Measurements from ENCODE around the gene TMEM59L. TPM values are rescaled to one million over a fixed set of nuclear protein-coding genes. Genes with fewer than 3 reads are reported as not detected.
"Not testable (repeated sequence)": the region's sequence is repeated elsewhere in the genome, so short reads cannot be mapped to it uniquely, and the experiment has no call there.

Gene TMEM59L
- total RNA-seq, 2 experiments from 2014 or later = 0.24 to 0.40 TPM

DNA sequence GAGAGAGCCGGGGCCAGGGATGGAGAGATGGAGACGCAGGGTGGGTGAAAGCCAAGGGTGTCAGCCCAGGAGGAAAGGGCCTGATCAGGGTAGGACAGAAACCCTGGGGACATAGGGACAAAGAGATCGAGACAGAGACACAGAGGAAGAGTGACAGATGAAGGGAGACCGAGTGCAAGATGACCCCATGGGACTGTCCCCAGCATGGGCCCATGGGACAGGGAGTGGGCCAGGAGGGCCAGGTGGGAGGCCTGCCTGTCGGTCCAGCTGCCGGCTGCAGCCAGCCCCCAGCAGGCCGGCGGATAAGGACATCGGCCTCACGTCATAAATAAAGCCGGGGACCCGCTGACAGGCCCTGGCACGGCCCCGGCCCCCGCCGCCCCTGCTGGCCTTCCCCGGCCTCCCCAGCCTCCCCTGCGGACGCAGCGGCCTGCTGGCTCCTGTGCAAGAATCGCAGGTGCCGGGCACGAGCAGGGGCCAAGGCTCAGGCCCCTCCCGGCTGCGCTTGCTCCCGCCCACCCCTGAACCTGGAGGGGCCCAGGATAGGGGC, 17.8 kb upstream of the TMEM59L start:
- Mint-ChIP-seq H3K4me3 (peak overlapping the region; percentile 59), H3K27me3 (peaks cover 3% of the 10 kb centered on the region), H3K4me1 (ENCODE audit: low read depth) (peaks cover 18% of the 10 kb centered on the region), H3K36me3 (peaks cover 5% of the 10 kb centered on the region), H3K9me3 (no peaks in the 10 kb centered on the region), H3K27ac (no peak overlapping the region)
- intact Hi-C loops (cut with micrococcal nuclease) = loop anchor here (5.0 kb wide), 3 partner anchors 42 to 322 kb away; partner anchors contain the start of genes COPE, DDX49 and KLHL26
- ChIA-PET CTCF (interaction anchor here (1.0 to 3.3 kb wide), 13 partner anchors 13 to 392 kb away, joined by 3 to 19 read pairs (median 6); partner anchors contain the start of gene TMEM59L), POLR2A (no interaction called here)
- no peak for DNase-seq

DNA sequence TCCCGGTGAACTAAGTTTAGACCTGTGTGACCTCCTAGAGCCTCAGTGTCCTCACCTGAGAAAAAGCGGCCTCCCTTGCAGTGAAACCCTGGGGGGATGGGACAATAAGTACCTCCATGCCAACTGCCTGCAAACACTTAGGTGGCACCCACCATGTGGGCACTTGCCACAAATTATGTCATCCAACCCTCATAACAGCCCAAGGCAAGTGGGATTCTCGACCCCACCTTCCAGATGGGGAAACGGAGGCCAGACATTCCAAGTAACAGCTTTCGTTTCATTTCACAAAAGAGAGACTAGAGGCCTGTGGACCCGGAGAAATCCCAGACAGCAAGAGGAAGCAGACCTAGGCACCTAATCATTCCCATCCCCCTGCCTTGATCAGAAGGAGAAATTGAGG, 17.2 kb upstream of the TMEM59L start:
- intact Hi-C loops (cut with micrococcal nuclease) = no loop called here
- H3K27ac Mint-ChIP-seq = no peak overlapping the region
- H3K36me3 Mint-ChIP-seq = peaks cover 5% of the 10 kb centered on the region
- no peak overlapping the region for H3K4me3 Mint-ChIP-seq
- H3K9me3 Mint-ChIP-seq = no peaks in the 10 kb centered on the region
- peaks cover 14% of the 10 kb centered on the region for H3K4me1 Mint-ChIP-seq (ENCODE audit: low read depth)
- ChIA-PET POLR2A (no interaction called here), CTCF (interaction anchor here (1.0 to 2.1 kb wide), 4 partner anchors 76 to 251 kb away, joined by 3 to 7 read pairs (median 5); no protein-coding TSS in a partner anchor)
- H3K27me3 Mint-ChIP-seq = peaks cover 3% of the 10 kb centered on the region
- no peak for DNase-seq

GRCh38 chr19:18596752-18597157, 15.9 kb upstream of the TMEM59L start:
- no peaks in the 10 kb centered on the region for H3K36me3 Mint-ChIP-seq
- peaks cover 12% of the 10 kb centered on the region for H3K4me1 Mint-ChIP-seq (ENCODE audit: low read depth)
- POLR2A ChIA-PET = no interaction called here
- peak; percentile 38 for DNase-seq
- CTCF ChIA-PET = no interaction called here
- peaks cover 7% of the 10 kb centered on the region for H3K27me3 Mint-ChIP-seq
- intact Hi-C loops (cut with micrococcal nuclease) = no loop called here
- H3K4me3 Mint-ChIP-seq = no peak overlapping the region
- no peak overlapping the region for H3K27ac Mint-ChIP-seq
- H3K9me3 Mint-ChIP-seq = no peaks in the 10 kb centered on the region

- H3K9me3 Mint-ChIP-seq = no peaks in the 10 kb centered on the region
- intact Hi-C loops (cut with micrococcal nuclease) = no loop called here
- no peak for DNase-seq
- POLR2A ChIA-PET = no interaction called here
- H3K4me1 Mint-ChIP-seq (ENCODE audit: low read depth) = peaks cover 13% of the 10 kb centered on the region
- H3K27ac Mint-ChIP-seq = no peak overlapping the region
- H3K27me3 Mint-ChIP-seq = peaks cover 16% of the 10 kb centered on the region
- CTCF ChIA-PET = no interaction called here
- H3K36me3 Mint-ChIP-seq = no peaks in the 10 kb centered on the region
- H3K4me3 Mint-ChIP-seq = no peak overlapping the region
Measured at GRCh38 chr19:18597809-18598660, 14.6 kb upstream of the TMEM59L start.

DNA sequence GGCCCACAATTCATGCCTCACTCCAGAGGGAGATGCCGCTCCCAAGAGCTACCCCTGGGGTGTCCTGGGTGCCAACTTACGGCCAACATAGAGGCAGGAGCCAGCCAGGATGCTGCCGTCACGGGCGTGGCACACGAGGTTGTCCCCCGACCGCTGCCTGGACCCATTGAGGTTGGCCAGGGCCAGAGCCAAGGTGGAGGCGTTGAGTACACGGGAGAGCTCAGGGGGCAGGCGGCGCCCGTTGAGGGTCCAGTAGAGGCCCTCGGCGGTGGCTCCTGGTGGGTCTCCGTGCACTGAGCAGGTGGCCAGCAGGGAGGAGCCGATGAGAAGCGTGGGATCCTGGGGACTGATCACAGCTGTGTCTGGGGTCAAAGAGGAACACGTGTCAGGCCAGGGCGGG, 13.2 kb upstream of the TMEM59L start:
- H3K9me3 Mint-ChIP-seq = no peaks in the 10 kb centered on the region

DNA sequence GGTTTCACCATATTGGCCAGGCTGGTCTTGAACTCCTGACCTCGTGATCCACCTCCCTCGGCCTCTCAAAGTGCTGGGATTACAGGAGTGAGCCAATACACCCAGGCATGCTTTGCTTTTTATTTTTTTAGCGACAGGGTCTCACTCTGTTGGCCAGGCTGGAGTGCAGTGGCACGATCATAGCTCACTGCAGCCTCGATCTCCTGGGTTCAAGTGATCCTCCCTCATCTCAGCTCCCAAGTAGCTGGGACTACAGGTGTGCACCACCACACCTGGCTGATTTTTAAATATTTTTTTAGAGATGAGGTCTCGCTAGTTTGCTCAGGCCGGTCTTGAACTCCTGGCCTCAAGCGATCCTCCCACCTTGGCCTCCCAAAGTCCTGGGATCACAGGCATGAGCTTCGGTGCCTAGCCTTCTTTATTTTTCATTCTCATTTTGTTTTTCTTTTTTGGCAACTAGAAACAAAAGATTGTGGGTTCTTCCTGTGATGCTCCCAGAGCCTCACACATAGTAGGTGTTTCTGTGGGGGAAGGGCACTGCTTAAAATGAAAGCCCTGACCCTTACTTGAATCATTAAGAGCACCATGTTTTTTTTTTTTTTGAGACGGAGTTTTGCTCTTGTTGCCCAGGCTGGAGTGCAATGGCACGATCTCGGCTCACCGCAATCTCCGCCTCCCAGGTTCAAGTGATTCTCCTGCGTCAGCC, 11.8 kb upstream of the TMEM59L start:
- DNase-seq; H3K9me3 Mint-ChIP-seq; intact Hi-C loops (cut with micrococcal nuclease); POLR2A ChIA-PET; H3K4me1 Mint-ChIP-seq (ENCODE audit: low read depth); H3K4me3 Mint-ChIP-seq; H3K27ac Mint-ChIP-seq; H3K36me3 Mint-ChIP-seq: not testable (repeated sequence)
- peaks cover 33% of the 10 kb centered on the region for H3K27me3 Mint-ChIP-seq
- CTCF ChIA-PET = interaction anchor here (1.1 kb wide), 1 partner anchor 246 kb away, joined by 3 read pairs; no protein-coding TSS in a partner anchor

More for the DNA sequence above, 13.2 kb upstream of the TMEM59L start:
- Mint-ChIP-seq H3K27ac (no peak overlapping the region), H3K27me3 (peaks cover 22% of the 10 kb centered on the region), H3K36me3 (no peaks in the 10 kb centered on the region), H3K4me1 (ENCODE audit: low read depth) (peaks cover 10% of the 10 kb centered on the region), H3K4me3 (no peak overlapping the region)
- ChIA-PET POLR2A (no interaction called here), CTCF (no interaction called here)
- no peak for DNase-seq
- intact Hi-C loops (cut with micrococcal nuclease) = no loop called here

GRCh38 chr19:18601875-18602274, 10.8 kb upstream of the TMEM59L start:
- Mint-ChIP-seq H3K9me3 (no peaks in the 10 kb centered on the region), H3K36me3 (no peaks in the 10 kb centered on the region), H3K4me1 (ENCODE audit: low read depth) (peaks cover 7% of the 10 kb centered on the region), H3K4me3 (no peak overlapping the region), H3K27me3 (peaks cover 33% of the 10 kb centered on the region), H3K27ac (no peak overlapping the region)
- no peak for DNase-seq
- POLR2A ChIA-PET = no interaction called here
- intact Hi-C loops (cut with micrococcal nuclease) = no loop called here
- CTCF ChIA-PET = interaction anchor here (1.1 kb wide), 1 partner anchor 245 kb away, joined by 3 read pairs; no protein-coding TSS in a partner anchor

GRCh38 chr19:18603255-18603957, 9.3 kb upstream of the TMEM59L start:
- peak; percentile 32 for DNase-seq
- no peaks in the 10 kb centered on the region for H3K9me3 Mint-ChIP-seq
- peaks cover 43% of the 10 kb centered on the region for H3K27me3 Mint-ChIP-seq
- H3K4me1 Mint-ChIP-seq (ENCODE audit: low read depth) = peaks cover 16% of the 10 kb centered on the region
- no peaks in the 10 kb centered on the region for H3K36me3 Mint-ChIP-seq
- H3K4me3 Mint-ChIP-seq = no peak overlapping the region
- ChIA-PET POLR2A (no interaction called here), CTCF (interaction anchor here (1.0 to 1.3 kb wide), 3 partner anchors 10 to 45 kb away, joined by 3 to 6 read pairs (median 4); no protein-coding TSS in a partner anchor)
- H3K27ac Mint-ChIP-seq = no peak overlapping the region
- intact Hi-C loops (cut with micrococcal nuclease) = no loop called here

GRCh38 chr19:18603958-18604819, 8.5 kb upstream of the TMEM59L start:
- Mint-ChIP-seq H3K27ac (no peak overlapping the region), H3K36me3 (no peaks in the 10 kb centered on the region), H3K27me3 (peaks cover 50% of the 10 kb centered on the region), H3K4me3 (no peak overlapping the region), H3K9me3 (no peaks in the 10 kb centered on the region), H3K4me1 (ENCODE audit: low read depth) (peaks cover 19% of the 10 kb centered on the region)
- DNase-seq = no peak
- intact Hi-C loops (cut with micrococcal nuclease) = no loop called here
- ChIA-PET POLR2A (no interaction called here), CTCF (interaction anchor here (1.0 to 1.3 kb wide), 3 partner anchors 11 to 24 kb away, joined by 3 to 6 read pairs (median 4); no protein-coding TSS in a partner anchor)

- H3K9me3 Mint-ChIP-seq = no peaks in the 10 kb centered on the region
- ChIA-PET CTCF (interaction anchor here (1.0 kb wide), 1 partner anchor 23 kb away, joined by 3 read pairs; no protein-coding TSS in a partner anchor), POLR2A (no interaction called here)
- peaks cover 19% of the 10 kb centered on the region for H3K4me1 Mint-ChIP-seq (ENCODE audit: low read depth)
- H3K36me3 Mint-ChIP-seq = no peaks in the 10 kb centered on the region
- no peak for DNase-seq
- intact Hi-C loops (cut with micrococcal nuclease) = no loop called here
- H3K27me3 Mint-ChIP-seq = peaks cover 53% of the 10 kb centered on the region
- no peak overlapping the region for H3K27ac Mint-ChIP-seq
- H3K4me3 Mint-ChIP-seq = no peak overlapping the region
Measured at GRCh38 chr19:18604820-18605159, 7.9 kb upstream of the TMEM59L start.

GRCh38 chr19:18605196-18605545, 7.5 kb upstream of the TMEM59L start:
- no peaks in the 10 kb centered on the region for H3K36me3 Mint-ChIP-seq
- DNase-seq = no peak
- ChIA-PET CTCF (interaction anchor here (1.0 kb wide), 1 partner anchor 23 kb away, joined by 3 read pairs; no protein-coding TSS in a partner anchor), POLR2A (no interaction called here)
- intact Hi-C loops (cut with micrococcal nuclease) = no loop called here
- H3K4me1 Mint-ChIP-seq (ENCODE audit: low read depth) = peaks cover 19% of the 10 kb centered on the region
- no peak overlapping the region for H3K4me3 Mint-ChIP-seq
- no peak overlapping the region for H3K27ac Mint-ChIP-seq
- H3K9me3 Mint-ChIP-seq = no peaks in the 10 kb centered on the region
- H3K27me3 Mint-ChIP-seq = peaks cover 57% of the 10 kb centered on the region

Measured in activated CD4-positive, alpha-beta memory T cell treated with anti-CD3 and anti-CD28 coated beads for 36 hours (primary cell).